ENCODE measurements around the gene AADACL4.

DNA sequence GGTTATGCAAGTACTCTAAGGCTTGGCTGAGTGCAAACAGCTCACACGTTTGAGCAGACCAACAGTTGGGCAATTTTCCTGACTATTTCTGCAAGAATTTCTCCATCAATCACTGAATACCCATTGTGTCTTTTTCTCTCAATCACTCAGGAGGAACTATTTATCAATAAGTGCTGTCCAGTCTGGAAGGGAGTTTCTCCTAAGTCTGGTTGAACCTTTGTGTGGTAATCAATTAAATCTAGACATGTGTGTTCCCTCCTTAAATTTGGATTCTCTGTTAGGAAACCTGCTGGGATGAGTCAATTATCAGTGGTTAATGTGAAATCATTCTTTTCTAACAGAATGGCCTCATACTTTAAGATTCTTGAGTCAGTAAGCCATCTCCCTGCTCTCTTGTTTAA is 65.2 kb downstream of the AADACL4 start:
- TF ChIP-seq GABPA (IDR thresholded peaks at IDR 0.05; ENCODE audit: low read depth): no peak
- TF ChIP-seq, protein P1, sequence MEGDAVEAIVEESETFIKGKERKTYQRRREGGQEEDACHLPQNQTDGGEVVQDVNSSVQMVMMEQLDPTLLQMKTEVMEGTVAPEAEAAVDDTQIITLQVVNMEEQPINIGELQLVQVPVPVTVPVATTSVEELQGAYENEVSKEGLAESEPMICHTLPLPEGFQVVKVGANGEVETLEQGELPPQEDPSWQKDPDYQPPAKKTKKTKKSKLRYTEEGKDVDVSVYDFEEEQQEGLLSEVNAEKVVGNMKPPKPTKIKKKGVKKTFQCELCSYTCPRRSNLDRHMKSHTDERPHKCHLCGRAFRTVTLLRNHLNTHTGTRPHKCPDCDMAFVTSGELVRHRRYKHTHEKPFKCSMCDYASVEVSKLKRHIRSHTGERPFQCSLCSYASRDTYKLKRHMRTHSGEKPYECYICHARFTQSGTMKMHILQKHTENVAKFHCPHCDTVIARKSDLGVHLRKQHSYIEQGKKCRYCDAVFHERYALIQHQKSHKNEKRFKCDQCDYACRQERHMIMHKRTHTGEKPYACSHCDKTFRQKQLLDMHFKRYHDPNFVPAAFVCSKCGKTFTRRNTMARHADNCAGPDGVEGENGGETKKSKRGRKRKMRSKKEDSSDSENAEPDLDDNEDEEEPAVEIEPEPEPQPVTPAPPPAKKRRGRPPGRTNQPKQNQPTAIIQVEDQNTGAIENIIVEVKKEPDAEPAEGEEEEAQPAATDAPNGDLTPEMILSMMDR (IDR thresholded peaks at IDR 0.05; ENCODE audit: insufficient read depth, low read length): no peak
- TF ChIP-seq POLR2AphosphoS5 (IDR thresholded peaks at IDR 0.05; ENCODE audit: low read depth): no peak
- TF ChIP-seq SPI1 (IDR thresholded peaks at IDR 0.05; ENCODE audit: borderline replicate concordance, low read depth): no peak
